ENCODE results near the gene ANO1.

ANO1 gene

DNA sequence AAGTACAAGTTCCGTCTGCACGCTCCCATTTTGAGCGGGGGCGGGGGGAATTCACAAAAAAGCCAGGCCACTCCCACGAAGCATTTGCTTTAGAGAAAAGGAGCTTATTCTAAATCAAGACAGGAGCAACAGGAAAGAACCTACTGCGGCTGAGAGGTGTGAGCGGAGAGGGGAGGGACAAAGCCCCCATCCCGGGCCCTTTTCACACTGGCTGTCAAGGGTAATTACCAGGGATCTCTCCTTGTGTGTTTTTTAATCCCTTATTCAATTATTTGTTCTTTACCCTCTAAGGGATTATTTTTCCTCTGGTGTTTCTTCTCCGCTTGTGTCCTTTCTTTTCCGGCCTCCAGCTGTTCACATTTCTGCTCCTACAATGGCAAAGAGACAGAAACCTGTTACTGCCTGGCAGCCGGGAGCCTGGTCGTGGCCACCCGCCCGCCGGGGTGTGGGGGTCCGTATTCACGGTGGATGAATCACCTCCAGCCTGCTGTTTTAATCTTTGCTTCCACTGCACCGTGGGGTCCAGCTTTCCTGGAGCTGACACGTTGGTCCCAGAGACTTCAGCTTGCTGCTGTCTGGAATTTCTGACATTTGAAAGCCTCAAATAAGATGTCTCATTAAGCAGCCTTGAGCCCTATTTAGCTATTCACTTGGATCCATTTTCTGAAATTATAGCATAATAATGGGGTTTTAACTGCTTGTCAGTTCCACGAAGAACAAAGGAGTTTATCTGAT lies 63.5 kb downstream of the ANO1 start:
- no peak for DNase-seq

DNA sequence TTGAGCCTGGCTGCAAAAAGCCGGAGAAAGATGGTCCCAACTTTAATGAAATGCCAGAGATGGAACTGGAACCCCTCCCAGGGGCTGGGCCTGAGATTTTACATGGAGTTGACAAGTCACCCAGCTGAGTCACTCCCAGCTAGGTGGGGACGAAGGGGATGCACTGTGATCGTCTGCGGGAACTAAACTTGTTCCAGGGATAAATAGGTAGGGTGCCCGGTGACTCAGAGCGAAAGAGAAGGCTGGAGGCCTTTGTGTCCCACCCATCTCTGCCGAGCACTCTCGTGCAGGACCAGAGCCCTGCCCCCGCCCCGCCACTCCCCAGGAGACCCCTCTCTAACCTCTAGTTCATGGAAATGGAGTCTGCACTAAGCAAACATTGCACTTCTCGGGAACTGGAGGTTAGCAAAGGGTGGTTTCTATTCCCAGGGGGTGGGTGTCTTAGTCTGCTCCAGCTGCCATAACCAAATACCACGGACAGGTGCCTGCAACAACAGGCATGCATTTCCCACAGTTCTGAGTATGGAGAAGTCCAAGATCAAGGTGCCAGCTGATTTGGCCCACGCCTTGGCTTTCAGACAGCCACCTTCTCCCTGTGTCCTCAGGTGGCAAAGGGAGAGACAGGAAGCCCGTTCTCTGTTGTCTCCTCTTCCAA lies 64.2 kb downstream of the ANO1 start:
- no peak for DNase-seq

GRCh38 chr11:70144262-70144661 lies 66.1 kb downstream of the ANO1 start:
- no peak for DNase-seq

DNA sequence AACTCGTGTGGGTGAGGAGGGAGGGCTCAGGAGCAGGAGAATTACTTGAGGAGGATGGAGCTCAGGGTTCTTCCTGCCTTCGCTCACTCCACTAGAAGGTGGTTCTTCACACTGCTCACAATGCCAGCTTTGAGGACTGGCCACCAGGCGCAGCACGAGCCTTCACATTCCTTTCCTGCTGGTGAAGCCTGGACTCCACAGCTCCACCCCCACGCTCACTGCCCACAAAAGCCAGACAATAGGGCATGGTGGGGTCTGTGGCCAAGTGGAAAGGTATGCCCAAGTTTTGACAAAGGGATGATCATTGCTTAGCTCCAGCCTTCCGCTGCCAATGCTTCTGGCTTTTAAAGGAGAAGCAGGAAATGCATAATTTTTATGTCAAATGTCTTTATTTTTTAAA lies 67.0 kb downstream of the ANO1 start:
- DNase-seq = no peak

DNA sequence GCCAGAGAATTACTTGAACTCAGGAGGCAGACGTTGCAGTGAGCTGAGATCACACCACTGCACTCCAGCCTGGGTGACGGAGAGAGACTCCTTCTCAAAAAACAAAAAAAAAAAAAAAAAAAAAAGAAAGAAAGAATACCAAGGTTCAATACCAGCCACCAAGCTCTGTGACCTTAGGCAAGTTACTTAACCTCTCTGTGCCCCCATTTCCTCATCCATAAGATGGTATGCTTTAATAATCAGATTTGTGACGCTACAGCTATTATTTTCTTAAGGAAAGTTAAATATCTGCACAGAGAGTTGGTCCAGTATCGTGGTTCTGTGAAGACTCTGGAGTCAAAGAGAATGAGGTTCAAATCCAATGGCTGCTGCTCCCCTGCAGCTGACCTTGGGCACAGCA lies 67.7 kb downstream of the ANO1 start:
- DNase-seq = no peak

DNA sequence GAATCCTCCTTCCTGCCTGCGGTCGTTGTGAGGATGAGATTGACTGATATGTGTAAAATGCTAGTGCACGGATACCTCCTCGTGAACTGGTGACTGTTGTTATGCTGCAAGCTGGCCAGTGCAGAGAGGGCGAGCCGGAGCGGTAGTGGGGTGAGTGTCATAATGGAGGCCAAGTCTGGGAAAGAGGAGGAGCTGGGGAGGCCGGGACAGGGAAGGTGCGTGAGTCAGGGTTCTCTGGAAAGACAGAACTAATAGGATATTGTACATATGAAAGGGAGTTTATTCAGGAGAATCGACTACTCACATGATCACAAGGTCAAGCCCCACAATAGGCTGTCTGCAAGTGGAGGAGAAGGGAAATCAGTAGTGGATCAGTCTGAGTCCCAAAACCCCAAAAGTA lies 68.2 kb downstream of the ANO1 start:
- no peak for DNase-seq

DNA sequence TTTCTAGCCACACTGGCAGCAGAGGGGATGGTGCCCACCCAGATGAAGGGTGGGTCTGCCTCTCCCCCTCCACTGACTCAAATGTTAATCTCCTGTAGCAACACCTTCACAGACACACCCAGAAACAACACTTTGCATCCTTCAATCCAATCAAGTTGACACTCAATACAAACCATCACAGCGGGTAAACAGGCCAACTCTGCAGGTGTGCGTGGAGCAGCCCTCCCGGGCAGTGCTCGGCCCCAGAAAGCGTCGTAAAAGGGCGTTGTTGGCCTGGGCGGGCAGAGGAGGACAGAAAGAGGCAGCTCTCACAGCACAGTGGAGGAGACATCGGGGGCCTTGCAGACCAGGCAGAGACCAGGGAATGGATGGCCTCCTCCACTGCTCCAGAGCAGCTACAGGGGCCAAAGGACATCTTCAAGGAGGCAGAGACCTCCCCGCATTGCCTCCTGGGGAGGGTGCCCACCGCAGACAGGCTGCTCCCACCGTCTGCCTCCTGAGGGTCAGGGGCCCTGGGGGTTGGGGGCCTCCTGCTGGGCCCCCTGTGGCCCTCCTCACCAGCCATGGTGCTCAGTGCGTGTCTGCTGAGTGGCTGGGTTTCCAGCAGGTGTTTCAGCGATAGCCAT lies 68.9 kb downstream of the ANO1 start:
- DNase-seq = no peak

- DNase-seq = no peak
Measured at GRCh38 chr11:70147668-70148067, 69.6 kb downstream of the ANO1 start.

DNA sequence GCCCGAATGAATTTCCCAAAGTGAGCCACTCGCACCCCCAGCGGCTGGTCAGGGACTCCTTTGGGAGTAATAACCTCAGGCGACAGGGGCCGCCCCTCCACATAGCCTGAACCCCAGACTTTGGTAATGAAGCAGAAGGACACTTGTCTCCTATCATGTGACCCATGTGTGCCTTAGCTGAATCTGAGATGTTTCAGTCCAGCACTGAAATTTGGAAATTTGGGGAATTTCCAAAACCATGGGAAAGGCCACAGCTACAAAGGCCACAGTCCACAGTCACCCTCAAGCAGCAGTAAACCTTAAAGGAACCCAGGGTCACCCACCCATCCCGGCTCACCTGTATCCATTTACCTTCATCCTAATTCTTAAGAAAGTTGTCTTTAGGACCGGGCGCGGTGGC lies 73.6 kb downstream of the ANO1 start:
- DNase-seq = no peak

GRCh38 chr11:70153133-70153727 lies 75.1 kb downstream of the ANO1 start:
- DNase-seq = no peak

DNA sequence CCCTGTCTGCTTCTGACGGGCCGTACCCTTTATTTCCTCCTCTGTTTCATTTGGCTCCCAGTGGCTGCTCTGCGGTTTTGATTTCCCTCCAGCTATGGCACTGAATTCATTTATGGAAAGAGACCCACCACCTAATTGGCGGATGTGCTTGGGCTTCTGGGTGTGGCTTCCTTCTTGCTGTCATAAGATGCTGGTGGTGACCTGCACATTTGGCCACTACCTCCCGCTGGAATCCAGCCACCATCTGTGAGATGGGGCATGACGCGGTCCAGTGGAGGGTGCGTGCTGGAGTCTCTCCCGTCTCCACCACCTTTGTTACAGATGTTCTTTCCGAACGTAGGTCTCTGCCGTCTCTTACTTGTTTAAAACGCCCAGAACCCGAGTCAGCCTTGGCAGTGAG lies 77.3 kb downstream of the ANO1 start:
- DNase-seq = no peak

DNA sequence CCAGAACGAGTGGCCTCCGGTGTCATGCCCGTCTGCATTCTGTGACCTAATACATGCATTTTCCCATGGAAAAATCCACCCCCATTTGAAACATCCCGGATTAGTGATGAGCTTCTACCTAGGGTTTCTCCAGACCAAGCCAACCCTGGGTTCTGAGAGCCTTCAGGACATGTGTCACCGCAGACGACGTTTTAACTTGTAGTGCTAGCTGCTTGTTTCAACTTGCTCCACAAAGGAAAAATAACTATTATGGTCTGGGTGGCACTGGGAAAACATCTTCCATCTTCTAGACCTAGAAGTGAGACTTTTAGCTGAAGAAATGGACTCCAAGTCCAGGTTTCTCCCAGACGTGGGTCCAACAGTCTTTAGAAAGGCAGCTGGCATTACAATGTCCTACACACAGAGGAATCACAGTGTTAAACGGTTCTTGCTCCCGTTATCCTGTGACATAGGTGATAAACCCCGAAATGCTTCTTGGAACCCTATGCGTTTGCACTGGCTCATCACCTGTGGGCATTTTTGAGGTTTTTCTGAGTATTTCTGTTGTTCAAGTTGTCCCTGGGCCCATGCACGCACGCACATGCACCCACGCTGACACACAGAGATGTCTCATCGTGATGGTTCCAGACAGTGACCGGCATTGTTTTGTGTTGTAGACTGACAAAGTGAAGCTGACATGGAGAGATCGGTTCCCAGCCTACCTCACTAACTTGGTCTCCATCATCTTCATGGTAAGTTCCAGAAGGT lies 78.3 kb downstream of the ANO1 start:
- no peak for DNase-seq

- DNase-seq = no peak
Measured at GRCh38 chr11:70158201-70158600, 80.1 kb downstream of the ANO1 start.

DNA sequence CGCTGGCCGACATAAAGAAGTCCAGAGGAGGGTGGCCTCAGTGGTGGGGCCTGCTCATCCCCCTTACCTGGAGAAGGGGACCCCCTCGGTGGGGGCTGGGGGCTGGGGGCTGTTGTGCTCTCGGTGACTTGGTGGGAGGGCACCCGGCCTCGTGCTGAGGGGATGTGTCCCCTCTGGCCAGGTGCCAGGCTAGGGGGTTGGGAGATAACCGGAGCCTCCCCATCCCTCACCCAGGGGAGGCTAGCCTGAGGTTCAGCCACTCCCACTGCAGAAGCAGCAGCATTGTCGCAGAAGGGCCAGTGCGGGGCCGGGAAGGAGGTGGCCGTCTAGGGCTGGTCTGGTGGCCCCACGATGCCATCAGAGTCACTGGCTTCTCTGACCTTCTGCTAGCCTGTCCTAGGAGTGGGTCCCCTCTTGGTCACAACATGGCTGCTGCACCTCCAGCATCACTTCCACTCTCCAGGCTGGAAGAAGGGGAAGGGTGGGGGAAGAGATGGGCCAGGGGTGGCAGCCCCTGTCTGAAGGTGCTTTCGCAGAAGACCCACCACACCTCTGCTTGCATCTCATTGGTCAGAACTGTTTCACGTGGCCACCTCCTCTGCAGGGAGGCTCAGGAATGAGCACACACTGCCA lies 80.8 kb downstream of the ANO1 start:
- no peak for DNase-seq

DNA sequence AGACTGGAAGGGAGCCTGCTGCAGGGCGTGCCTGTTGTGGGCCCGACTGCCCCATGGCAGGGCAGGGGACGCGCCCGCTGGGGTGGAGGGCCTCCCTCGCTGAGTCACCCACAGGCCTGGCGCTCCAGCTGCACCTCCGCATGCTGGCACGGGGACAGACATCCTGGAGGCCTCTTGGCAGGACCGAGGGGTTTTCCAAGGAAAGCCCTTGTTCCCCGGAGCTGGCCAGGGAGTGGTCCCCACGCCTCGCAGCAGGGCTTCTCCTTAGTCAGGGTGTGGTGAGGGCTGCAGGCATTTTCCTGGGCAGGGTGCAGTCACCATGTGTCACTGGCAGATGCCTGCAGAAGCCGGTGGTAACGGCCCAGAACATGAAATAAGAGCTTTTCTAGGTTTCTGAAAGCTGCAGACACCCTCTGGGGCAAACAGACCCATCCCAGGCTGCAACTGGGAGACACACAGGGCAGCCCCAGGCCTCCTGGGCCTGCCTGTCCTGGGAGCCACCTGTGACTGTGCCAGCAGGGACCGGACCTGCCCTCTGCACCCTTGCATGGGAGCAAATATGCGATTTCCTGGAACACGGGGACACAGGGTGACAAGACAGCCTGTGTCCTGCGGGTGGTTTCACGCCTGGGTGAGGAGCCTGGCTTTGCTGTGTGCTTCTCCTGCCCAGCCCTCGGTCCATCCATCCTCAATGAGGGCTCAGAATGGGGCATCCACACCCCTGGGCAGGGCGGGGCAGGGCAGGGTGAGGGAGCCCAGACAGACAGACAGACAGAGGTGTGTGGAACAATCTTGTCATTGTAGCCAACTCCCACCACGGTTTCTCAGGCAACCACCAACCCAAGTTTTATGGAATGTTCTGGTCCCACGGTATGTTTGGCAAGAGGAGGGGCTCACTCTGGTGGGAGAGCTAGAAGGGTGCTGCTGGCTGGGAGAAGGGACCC lies 81.8 kb downstream of the ANO1 start:
- no peak for DNase-seq

DNA sequence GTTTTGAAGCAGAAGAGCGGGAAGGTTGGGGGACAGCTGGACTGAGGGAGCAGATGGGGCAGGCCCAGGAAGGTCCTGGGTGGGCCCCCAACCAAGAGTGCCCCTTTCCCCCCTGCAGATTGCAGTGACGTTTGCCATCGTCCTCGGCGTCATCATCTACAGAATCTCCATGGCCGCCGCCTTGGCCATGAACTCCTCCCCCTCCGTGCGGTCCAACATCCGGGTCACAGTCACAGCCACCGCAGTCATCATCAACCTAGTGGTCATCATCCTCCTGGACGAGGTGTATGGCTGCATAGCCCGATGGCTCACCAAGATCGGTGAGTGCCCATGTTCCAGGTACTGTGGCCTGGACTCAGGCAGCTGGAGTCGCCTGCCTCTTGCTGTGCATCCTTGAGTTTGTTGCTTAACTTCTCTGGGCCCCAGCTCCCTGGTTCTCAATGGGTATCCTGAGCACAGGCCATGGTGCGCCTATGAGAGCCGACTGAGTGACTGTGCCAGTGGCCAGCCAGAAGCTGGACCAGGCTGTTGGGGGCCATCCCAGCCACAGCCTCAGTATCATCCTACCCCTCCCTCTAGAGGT lies 83.0 kb downstream of the ANO1 start:
- no peak for DNase-seq

GRCh38 chr11:70164705-70165104 lies 86.6 kb downstream of the ANO1 start:
- DNase-seq = no peak

DNA sequence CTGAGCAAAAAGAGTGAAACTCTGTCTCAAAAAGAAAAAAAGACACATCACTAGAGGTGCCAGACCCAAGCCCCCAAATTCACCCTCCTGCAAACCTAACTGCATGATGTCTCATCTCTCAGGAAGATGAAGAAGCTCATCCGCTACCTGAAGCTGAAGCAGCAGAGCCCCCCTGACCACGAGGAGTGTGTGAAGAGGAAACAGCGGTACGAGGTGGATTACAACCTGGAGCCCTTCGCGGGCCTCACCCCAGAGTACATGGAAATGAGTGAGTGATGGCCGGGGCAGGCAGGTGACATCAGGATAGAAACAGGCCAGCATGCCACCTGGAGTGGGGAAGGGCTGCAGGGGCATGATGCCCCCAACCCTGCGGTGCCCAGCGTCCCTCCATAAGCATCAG lies 89.0 kb downstream of the ANO1 start:
- no peak for DNase-seq

DNA sequence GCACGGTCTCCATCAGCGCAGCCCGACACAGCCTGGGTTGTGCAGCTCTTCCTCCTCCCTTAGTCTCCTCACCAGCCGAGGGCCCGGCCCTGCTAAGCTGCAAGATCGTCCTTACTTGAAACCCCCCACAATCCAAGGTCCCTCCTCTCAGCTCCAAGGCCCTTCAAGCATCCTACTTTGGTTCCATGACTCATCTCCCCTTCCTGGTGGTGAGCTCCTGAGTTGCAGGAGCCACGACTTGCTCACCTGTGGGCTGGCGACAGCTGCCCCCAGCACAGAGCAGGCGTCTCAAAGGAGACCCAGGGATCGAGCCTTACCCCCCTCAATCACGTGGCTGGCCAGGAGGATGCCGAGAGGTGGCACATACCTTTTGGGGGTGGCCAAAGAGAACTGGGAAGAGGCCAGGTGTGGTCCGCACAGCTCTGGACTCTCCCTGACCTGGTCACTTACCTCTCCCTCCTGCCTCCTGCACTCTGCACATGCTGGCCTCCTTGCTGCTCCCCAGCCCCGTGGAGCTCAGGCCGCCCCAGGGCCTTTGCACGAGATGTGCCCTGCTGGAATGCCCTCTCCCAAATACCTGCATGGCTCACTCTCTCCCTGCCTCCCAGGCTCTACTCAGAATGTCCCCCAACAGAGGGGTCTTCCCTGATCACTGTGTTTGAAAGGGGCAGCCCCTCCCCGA lies 89.7 kb downstream of the ANO1 start:
- no peak for DNase-seq

DNA sequence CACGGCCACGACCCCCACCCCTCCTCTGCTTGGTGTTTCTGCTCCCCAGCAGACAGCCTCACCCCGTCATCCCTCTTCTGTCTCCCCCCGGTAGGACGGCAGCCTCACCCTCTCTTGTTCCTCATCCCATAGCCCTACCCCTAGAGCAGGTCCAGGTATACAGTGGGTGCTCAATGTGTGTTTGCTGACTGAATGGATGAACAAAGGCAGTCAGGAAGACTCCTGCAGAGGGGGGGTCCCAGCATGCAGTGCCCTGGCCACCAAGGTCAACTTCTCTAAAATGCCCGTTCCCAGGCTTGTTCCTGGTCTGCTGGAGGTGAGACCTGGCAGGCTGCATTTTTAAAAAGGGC lies 90.3 kb downstream of the ANO1 start:
- DNase-seq = no peak

GRCh38 chr11:70169127-70169526 lies 91.0 kb downstream of the ANO1 start:
- no peak for DNase-seq

Measured in cortex of kidney (tissue), 1 donor.